Breast epithelium (tissue), 4 donors: Measurements from ENCODE around the gene MUC4. TPM values are rescaled to one million over a fixed set of nuclear protein-coding genes. Genes with fewer than 3 reads are reported as not detected.
"Not testable (repeated sequence)": the region's sequence is repeated elsewhere in the genome, so short reads cannot be mapped to it uniquely, and the experiment has no call there.

Experiments
- DNase-seq, 2 donors: peaks; one replicate each; pipeline ENCODE4 v3.0.0-alpha.2; 2019; ENCODE audit warnings: low spot score in 2 of 2
- H3K27ac ChIP-seq, 2 donors: fragments of 200-600 bp; sonication (generic) in 1 of 2; one replicate each; pipeline ENCODE4 v1.5.1; 2016 to 2019; ENCODE audit warnings: mild to moderate bottlenecking in 1 of 2
- H3K27me3 ChIP-seq, 2 donors: fragments of 200-600 bp; sonication (generic) in 1 of 2; one replicate each; pipeline versions ENCODE4 v1.5.1 to v1.6.0; 2017 to 2019; ENCODE audit warnings: control low read depth in 1 of 2, mild to moderate bottlenecking in 1 of 2
- H3K36me3 ChIP-seq: fragments of 200-600 bp; one replicate; pipeline ENCODE4 v1.5.1; 2019
- H3K4me1 ChIP-seq, 2 donors: fragments of 200-600 bp; sonication (generic); one replicate each; pipeline ENCODE4 v1.5.1; 2016 to 2019; ENCODE audit warnings: control low read depth in 1 of 2
- H3K4me3 ChIP-seq, 3 donors: fragments of 200-600 bp; sonication (generic); 1 replicate in 2 of 3; 2 replicates in 1 of 3; pipeline ENCODE4 v1.5.1; 2016 to 2019; ENCODE audit warnings: mild to moderate bottlenecking in 3 of 3, moderate library complexity in 2 of 3
- H3K9me3 ChIP-seq, 2 donors: fragments of 200-600 bp; sonication (generic) in 1 of 2; one replicate each; pipeline ENCODE4 v1.5.1; 2016 to 2019; ENCODE audit warnings: control low read depth in 1 of 2
- POLR2A ChIP-seq: fragments of 450-650 bp; IDR thresholded peaks from one replicate; pipeline ENCODE4 v1.6.1; 2016; ENCODE audit warnings: antibody characterized with exemption, mild to moderate bottlenecking, moderate library complexity
- POLR2AphosphoS5 ChIP-seq, 3 donors: sonication (generic); formaldehyde crosslinking; IDR thresholded peaks; one replicate each; pipeline ENCODE4 v1.6.1; 2017; ENCODE audit warnings: antibody characterized with exemption in 3 of 3
- intact Hi-C: fragments of 100-400 bp; cut with DNase I; formaldehyde crosslinking; loops from one replicate; pipeline ENCODE4 v1.15.1; 2023; ENCODE audit warnings: low total_unique reads
- total RNA-seq, 3 donors: library from RNA; depleted of rRNA; stranded (reverse); fragments of >200 nt; gene quantifications; one replicate each; pipeline ENCODE4 v1.1.0, GENCODE V29; 2016
- TF ChIP-seq, protein P1 (sequence below), 3 donors: fragments of 450-650 bp; IDR thresholded peaks; one replicate each; pipeline ENCODE4 v1.5.1; 2016 to 2017; ENCODE audit warnings: antibody characterized with exemption in 3 of 3, mild to moderate bottlenecking in 3 of 3, moderate library complexity in 3 of 3

MUC4 gene
- total RNA-seq, 3 donors from 2014 or later: under 0.01 to 1.3 TPM; not detected in 1

DNA sequence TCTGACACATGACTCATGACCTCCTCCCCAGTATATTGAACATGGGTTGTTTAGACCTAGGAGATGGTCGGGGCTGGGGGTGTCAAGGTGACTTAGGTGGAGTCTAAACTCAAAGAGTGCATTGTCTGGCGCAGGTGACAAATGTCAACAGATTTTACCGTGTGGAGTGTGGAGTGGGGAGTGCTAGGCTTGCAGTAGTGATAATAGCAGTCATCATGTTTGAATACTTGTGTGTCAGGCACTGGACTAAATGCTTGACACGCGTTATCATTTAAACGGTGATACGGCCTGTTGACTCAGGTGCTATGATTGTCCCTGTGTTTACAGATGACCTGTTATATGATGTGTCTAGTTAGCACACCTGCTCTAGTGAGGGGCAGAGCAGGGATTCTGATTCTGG is 60.2 kb downstream of the MUC4 start:
- no peaks in the 10 kb centered on the region for H3K27me3 ChIP-seq

DNA sequence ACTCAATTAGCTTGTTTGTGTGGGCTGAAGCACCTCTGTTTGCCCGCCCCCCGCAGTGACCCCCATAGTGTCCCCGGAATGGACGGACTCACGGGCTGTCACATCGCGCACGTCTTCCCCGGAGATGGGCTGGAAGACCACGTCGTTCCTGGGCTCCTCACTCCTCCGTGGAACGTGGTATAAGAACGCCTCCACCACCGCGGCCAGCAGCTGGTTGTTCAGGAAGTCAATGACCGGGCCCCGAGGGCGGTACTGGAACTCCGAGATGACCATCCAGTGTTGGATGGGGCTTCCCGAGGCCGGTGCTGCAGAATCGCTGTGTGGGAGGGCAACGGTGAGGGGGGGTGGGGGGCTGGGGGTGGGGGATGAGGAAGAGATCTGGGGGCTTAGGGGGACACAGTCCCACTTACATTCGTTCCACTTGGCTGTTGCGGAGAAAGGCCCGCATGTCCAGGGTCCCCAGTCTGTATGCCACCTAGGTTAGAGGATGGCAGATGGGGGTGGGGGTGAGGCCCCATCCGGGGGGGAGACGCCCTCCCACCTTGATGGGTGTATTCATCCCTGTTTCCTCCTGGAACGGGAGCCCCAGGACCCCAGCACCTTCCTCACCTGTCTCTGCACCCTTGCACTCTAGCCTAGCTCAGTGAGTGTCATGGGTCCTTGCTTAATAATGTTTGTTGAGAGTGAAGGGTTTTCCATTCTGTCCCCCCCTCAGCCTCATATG is 60.8 kb downstream of the MUC4 start:
- no peak for TF ChIP-seq POLR2AphosphoS5 (IDR thresholded peaks at IDR 0.05)
- TF ChIP-seq POLR2A: no peak
- TF ChIP-seq, protein P1, sequence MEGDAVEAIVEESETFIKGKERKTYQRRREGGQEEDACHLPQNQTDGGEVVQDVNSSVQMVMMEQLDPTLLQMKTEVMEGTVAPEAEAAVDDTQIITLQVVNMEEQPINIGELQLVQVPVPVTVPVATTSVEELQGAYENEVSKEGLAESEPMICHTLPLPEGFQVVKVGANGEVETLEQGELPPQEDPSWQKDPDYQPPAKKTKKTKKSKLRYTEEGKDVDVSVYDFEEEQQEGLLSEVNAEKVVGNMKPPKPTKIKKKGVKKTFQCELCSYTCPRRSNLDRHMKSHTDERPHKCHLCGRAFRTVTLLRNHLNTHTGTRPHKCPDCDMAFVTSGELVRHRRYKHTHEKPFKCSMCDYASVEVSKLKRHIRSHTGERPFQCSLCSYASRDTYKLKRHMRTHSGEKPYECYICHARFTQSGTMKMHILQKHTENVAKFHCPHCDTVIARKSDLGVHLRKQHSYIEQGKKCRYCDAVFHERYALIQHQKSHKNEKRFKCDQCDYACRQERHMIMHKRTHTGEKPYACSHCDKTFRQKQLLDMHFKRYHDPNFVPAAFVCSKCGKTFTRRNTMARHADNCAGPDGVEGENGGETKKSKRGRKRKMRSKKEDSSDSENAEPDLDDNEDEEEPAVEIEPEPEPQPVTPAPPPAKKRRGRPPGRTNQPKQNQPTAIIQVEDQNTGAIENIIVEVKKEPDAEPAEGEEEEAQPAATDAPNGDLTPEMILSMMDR (IDR thresholded peaks at IDR 0.05): no peak
- no peaks in the 10 kb centered on the region for H3K9me3 ChIP-seq
- H3K27me3 ChIP-seq: no peaks in the 10 kb centered on the region
- no peak overlapping the region for H3K27ac ChIP-seq
- intact Hi-C loops: no loop called here
- no peaks in the 10 kb centered on the region for H3K36me3 ChIP-seq
- H3K4me1 ChIP-seq: no peaks in the 10 kb centered on the region
- H3K4me3 ChIP-seq: no peak overlapping the region
- no peak for DNase-seq

More for the DNA sequence above, 60.2 kb downstream of the MUC4 start:
- no peak for DNase-seq
- no peaks in the 10 kb centered on the region for H3K4me1 ChIP-seq
- H3K27ac ChIP-seq: no peak overlapping the region
- H3K9me3 ChIP-seq: no peaks in the 10 kb centered on the region
- no peak overlapping the region for H3K4me3 ChIP-seq
- TF ChIP-seq, protein P1 (IDR thresholded peaks at IDR 0.05): no peak
- TF ChIP-seq POLR2AphosphoS5 (IDR thresholded peaks at IDR 0.05) (no peak), POLR2A (no peak)
- intact Hi-C loops: no loop called here
- no peaks in the 10 kb centered on the region for H3K36me3 ChIP-seq

DNA sequence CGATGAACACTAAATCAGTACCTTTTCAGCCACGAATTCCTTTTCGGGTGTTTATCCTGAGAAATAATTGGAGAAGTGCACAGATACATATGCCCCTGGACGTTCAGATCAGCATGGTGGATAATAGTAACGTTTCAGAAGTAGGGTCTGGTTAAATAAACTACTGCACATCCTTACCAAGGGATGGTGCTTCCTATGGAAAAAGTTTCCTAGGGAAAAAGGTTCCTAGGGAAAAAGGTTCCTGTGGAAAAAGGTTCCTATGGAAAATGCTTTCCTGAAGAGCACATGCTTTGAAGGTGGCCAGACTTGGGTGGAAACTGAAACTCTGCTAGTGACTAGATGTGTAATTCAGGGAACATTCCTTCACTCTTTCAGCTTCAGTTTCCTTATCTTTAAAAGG is 62.6 kb downstream of the MUC4 start:
- H3K9me3 ChIP-seq, DNase-seq, H3K36me3 ChIP-seq, H3K27me3 ChIP-seq, H3K4me1 ChIP-seq, H3K4me3 ChIP-seq, H3K27ac ChIP-seq, intact Hi-C loops: not testable (repeated sequence)

DNA sequence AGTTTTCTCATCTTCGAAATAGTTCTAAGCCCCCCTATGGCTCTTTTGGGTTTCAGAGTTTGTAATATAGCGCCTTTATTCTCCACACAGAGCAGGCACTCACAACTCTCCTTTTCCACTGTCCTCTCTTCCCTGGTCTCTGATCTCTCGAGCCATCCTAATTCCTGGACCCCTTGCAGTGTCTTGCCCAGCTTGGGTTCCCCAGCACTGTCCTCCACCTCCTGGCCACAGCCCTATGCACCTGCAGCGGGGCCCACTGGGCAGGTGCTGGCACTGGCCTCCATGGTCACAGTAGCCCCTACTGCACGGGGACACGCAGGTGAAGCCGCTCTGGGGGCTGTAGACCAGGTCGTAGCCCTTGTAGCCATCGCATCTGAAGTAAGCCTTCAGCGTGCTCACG is 63.1 kb downstream of the MUC4 start:
- intact Hi-C loops: no loop called here
- no peak for DNase-seq
- no peaks in the 10 kb centered on the region for H3K4me1 ChIP-seq
- H3K4me3 ChIP-seq: no peak overlapping the region
- H3K36me3 ChIP-seq: no peaks in the 10 kb centered on the region
- H3K27ac ChIP-seq: no peak overlapping the region
- H3K27me3 ChIP-seq: no peaks in the 10 kb centered on the region
- H3K9me3 ChIP-seq: no peaks in the 10 kb centered on the region
- TF ChIP-seq POLR2AphosphoS5 (IDR thresholded peaks at IDR 0.05): no peak
- TF ChIP-seq, protein P1 (IDR thresholded peaks at IDR 0.05): no peak
- TF ChIP-seq POLR2A: no peak

DNA sequence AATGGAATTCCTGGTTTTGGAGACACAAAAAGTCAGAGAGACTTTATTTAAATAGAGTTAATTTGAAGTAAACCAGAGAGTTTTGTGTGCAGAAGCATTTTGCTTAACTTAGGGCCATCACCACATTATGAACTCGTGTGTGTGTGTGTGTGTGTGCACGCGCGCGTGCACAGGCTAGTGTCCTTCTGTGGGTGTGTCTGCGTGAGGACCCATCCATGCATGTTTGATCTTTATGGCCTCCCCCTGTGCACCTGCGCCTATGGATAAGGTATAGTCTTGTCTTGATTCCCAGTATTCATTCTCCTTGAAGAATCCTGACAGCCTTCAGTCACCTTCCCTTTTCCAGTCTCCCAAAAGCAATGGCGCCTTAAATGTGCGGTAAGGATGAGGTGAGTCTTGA is 65.0 kb downstream of the MUC4 start:
- H3K36me3 ChIP-seq: no peaks in the 10 kb centered on the region
- H3K9me3 ChIP-seq: no peaks in the 10 kb centered on the region
- H3K4me1 ChIP-seq: no peaks in the 10 kb centered on the region
- H3K27me3 ChIP-seq: no peaks in the 10 kb centered on the region
- no peak overlapping the region for H3K27ac ChIP-seq
- no peak for DNase-seq
- intact Hi-C loops: loop anchor here (1.0 kb wide), 1 partner anchor 42 kb away; no protein-coding TSS in a partner anchor
- no peak overlapping the region for H3K4me3 ChIP-seq
- TF ChIP-seq, protein P1 (IDR thresholded peaks at IDR 0.05): no peak
- TF ChIP-seq POLR2AphosphoS5 (IDR thresholded peaks at IDR 0.05) (no peak), POLR2A (no peak)
